Gastrocnemius medialis (tissue), 4 donors: ENCODE results near the gene ZP3. TPM values are rescaled to one million over a fixed set of nuclear protein-coding genes. Genes with fewer than 3 reads are reported as not detected.
A peak's percentile ranks its signal among the peaks of the same experiment; 100 is the strongest.
"Not testable (repeated sequence)": the region's sequence is repeated elsewhere in the genome, so short reads cannot be mapped to it uniquely, and the experiment has no call there.

Experiments used
- ATAC-seq, 2 donors: fragments of 150-250 bp; one replicate each; pipeline ENCODE4 v1.9.1; 2016
- DNase-seq, 2 donors: peaks; one replicate each; pipeline ENCODE4 v3.0.0-alpha.2; 2019
- H3K27ac ChIP-seq, 4 donors: fragments of 200-600 bp; sonication (generic); 1 replicate in 1 of 4; 2 replicates in 3 of 4; pipeline ENCODE4 v1.5.1; 2016 to 2018; ENCODE audit warnings: mild to moderate bottlenecking in 2 of 4, moderate library complexity in 1 of 4
- H3K27me3 ChIP-seq, 3 donors: fragments of 200-600 bp; sonication (generic) in 2 of 3; 1 replicate in 1 of 3; 2 replicates in 2 of 3; pipeline versions ENCODE4 v1.5.1 to v1.6.0; 2016 to 2019; ENCODE audit warnings: mild to moderate bottlenecking in 1 of 3, moderate library complexity in 1 of 3
- H3K36me3 ChIP-seq, 2 donors: fragments of 200-600 bp; sonication (generic) in 1 of 2; one replicate each; pipeline ENCODE4 v1.5.1; 2017 to 2018
- H3K4me1 ChIP-seq, 2 donors: fragments of 200-600 bp; sonication (generic) in 1 of 2; one replicate each; pipeline ENCODE4 v1.5.1; 2016 to 2017; ENCODE audit warnings: mild to moderate bottlenecking in 2 of 2
- H3K4me3 ChIP-seq, 4 donors: fragments of 200-600 bp; sonication (generic) in 3 of 4; 1 replicate in 1 of 4; 2 replicates in 3 of 4; pipeline ENCODE4 v1.5.1; 2016 to 2019; ENCODE audit warnings: mild to moderate bottlenecking in 2 of 4
- H3K9me3 ChIP-seq, 3 donors: fragments of 200-600 bp; sonication (generic) in 2 of 3; 1 replicate in 1 of 3; 2 replicates in 2 of 3; pipeline ENCODE4 v1.5.1; 2016 to 2019
- POLR2A ChIP-seq, 2 donors: fragments of 450-650 bp; IDR thresholded peaks; one replicate each; pipeline ENCODE4 v1.6.1; 2017; ENCODE audit warnings: antibody characterized with exemption in 2 of 2, mild to moderate bottlenecking in 2 of 2, moderate library complexity in 2 of 2
- in situ Hi-C, 4 donors: fragments of 200-750 bp; cut with MboI; loops; one replicate each; pipeline versions ENCODE4 v1.15.0 to v1.8.0; 2017; ENCODE audit warnings: low sequenced_read_pairs in 4 of 4
- intact Hi-C: fragments of 100-400 bp; cut with DNase I; formaldehyde crosslinking; loops from one replicate; pipeline ENCODE4 v1.15.1; 2023; ENCODE audit warnings: low total_unique reads
- total RNA-seq, 4 donors: library from RNA; depleted of rRNA; stranded (reverse); fragments of >200 nt; gene quantifications; one replicate each; pipeline versions ENCODE4 v1.1.0 to v1.2.3, GENCODE V29; 2016
- TF ChIP-seq, protein P1 (sequence below), 5 experiments: fragments of 450-650 bp in 3 of 5; fragments of 200-600 bp in 2 of 5; sonication (generic) in 2 of 5; IDR thresholded peaks in 4 of 5; conservative IDR thresholded peaks in 1 of 5; 1 replicate in 4 of 5; 2 replicates in 1 of 5; pipeline ENCODE4 v1.5.1; 2016 to 2019; ENCODE audit warnings: antibody characterized with exemption in 5 of 5, mild to moderate bottlenecking in 3 of 5, moderate library complexity in 3 of 5

The ZP3 gene
- total RNA-seq, 4 donors from 2014 or later, result 1.1 TPM; not detected in 3

DNA sequence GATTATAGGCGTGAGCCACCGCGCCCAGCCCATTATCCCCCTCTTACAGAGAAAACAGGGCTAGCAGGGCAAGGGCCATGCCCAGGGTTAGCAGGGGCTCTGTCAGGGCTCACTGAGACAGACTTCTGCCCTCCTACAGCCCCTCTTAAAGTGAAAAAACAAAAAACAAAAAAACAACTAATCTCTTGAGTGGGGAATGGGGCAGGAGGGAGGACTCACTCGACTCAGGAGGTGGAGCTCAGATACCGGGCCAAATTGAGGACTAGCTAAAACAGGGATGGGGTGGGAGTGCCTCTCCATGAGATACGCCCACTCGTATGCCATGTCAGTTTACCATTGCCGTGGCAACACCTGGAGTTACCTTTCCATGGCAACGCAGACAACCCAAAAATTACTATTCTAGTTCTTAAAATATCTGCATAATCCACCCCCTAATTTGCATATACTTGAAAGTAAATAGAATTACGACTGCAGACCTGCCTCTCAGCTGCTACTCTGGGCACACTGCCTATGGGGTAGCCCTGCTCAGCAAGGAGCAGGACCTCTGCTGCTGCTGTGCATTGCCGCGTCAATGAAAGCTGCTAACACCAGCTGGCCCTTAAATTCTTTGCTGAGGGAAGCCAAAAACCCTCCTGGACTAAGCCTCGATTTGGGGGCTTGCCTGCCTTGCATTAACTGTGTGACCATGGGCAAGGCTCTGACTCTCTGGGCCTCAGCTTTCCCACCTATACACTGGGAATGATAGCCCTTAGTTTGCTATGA lies 28.6 kb upstream of the ZP3 start:
- no peak overlapping the region for H3K27ac ChIP-seq
- TF ChIP-seq, protein P1, sequence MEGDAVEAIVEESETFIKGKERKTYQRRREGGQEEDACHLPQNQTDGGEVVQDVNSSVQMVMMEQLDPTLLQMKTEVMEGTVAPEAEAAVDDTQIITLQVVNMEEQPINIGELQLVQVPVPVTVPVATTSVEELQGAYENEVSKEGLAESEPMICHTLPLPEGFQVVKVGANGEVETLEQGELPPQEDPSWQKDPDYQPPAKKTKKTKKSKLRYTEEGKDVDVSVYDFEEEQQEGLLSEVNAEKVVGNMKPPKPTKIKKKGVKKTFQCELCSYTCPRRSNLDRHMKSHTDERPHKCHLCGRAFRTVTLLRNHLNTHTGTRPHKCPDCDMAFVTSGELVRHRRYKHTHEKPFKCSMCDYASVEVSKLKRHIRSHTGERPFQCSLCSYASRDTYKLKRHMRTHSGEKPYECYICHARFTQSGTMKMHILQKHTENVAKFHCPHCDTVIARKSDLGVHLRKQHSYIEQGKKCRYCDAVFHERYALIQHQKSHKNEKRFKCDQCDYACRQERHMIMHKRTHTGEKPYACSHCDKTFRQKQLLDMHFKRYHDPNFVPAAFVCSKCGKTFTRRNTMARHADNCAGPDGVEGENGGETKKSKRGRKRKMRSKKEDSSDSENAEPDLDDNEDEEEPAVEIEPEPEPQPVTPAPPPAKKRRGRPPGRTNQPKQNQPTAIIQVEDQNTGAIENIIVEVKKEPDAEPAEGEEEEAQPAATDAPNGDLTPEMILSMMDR (IDR thresholded peaks at IDR 0.05 in 4 of 5, conservative IDR thresholded peaks at IDR 0.05 in 1 of 5), result no peak
- no peak for TF ChIP-seq POLR2A (IDR thresholded peaks at IDR 0.05)
- ATAC-seq (no peak), DNase-seq (no peak)
- no peaks in the 10 kb centered on the region for H3K27me3 ChIP-seq
- peaks cover 12 to 15% of the 10 kb centered on the region in 2 donors for H3K4me1 ChIP-seq
- intact Hi-C loops (no loop called here), in situ Hi-C loops (no loop called here)
- H3K4me3 ChIP-seq, result no peak overlapping the region
- H3K36me3 ChIP-seq, result no peaks in the 10 kb centered on the region
- no peaks in the 10 kb centered on the region for H3K9me3 ChIP-seq

DNA sequence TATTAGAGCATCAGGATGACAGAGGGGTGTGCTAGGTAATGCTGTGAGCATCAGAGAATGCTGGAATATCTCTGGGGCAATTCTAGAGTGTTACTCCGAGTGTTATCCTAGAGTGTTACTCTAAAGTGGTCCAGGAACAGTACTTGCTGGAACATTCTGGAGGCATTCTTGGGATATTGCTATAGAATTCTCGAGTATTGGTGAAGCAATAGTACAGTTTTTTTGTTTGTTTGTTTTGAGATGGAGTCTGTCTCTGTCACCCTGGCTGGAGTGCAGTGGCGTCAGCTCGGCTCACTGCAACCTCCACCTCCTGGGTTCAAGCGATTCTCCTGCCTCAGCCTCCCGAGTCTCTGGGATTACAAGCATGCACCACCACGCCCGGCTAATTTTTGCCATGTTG lies 27.9 kb upstream of the ZP3 start:
- ATAC-seq, result no peak
- H3K4me3 ChIP-seq, result peak overlapping the region in 3 of 4 donors; percentile 53 to 65 (median 53)
- TF ChIP-seq, protein P1 (IDR thresholded peaks at IDR 0.05 in 4 of 5, conservative IDR thresholded peaks at IDR 0.05 in 1 of 5), result no peak
- TF ChIP-seq POLR2A (IDR thresholded peaks at IDR 0.05), result no peak

DNA sequence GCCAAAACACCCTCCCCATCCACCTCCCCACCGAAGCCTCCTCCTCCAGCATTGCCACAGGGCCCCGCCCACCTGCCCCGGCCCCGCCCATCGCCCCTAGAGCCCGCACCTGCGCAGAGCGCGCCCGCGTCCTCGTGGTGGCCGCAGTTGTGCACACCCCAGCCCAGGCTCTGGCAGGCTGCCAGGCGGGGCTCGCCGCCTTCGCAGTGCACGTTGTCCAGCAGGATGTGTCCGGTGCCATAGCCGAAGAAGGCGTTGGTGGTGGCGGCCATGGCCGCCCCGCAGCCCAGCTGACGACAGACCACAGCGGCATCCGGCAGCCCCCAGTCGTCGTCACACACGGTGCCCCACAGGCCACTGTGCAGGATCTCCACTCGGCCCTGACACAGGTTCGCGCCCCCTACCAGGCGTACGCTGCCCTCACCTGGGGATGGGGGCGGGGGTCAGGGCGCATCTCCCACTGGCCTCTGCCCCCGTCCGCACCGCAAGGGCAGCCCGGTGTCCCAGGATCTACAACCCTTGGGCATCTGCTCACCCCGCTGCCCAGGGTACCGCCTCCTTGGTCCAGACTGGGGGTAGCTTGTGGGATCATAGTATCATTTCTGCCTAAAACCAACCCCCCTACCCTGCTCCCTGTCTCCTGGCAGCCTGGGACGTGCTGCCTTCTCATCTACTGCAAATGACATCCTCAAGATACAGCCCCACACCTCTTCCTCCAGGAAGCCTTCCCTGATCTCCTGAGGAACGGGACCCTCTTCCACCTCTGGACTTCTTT lies 27.2 kb upstream of the ZP3 start:
- Histone ChIP-seq H3K27ac (no peak overlapping the region), H3K4me1 (peaks cover 9 to 11% of the 10 kb centered on the region in 2 donors), H3K4me3 (peak overlapping the region; percentile 53 to 73 (median 59)), H3K27me3 (no peaks in the 10 kb centered on the region), H3K9me3 (no peaks in the 10 kb centered on the region), H3K36me3 (no peaks in the 10 kb centered on the region)
- ATAC-seq (no peak), DNase-seq (peak; percentile 40 to 70)
- in situ Hi-C loops, result no loop called here
- intact Hi-C loops, result no loop called here
- TF ChIP-seq, protein P1 (IDR thresholded peaks at IDR 0.05 in 4 of 5, conservative IDR thresholded peaks at IDR 0.05 in 1 of 5), result no peak
- TF ChIP-seq POLR2A (IDR thresholded peaks at IDR 0.05), result no peak

More for the DNA sequence above, 27.9 kb upstream of the ZP3 start:
- H3K9me3 ChIP-seq, result no peaks in the 10 kb centered on the region
- intact Hi-C loops, result no loop called here
- peaks cover 12 to 15% of the 10 kb centered on the region in 2 donors for H3K4me1 ChIP-seq
- DNase-seq, result no peak
- no peak overlapping the region for H3K27ac ChIP-seq
- H3K27me3 ChIP-seq, result no peaks in the 10 kb centered on the region
- in situ Hi-C loops, result no loop called here
- H3K36me3 ChIP-seq, result no peaks in the 10 kb centered on the region

DNA sequence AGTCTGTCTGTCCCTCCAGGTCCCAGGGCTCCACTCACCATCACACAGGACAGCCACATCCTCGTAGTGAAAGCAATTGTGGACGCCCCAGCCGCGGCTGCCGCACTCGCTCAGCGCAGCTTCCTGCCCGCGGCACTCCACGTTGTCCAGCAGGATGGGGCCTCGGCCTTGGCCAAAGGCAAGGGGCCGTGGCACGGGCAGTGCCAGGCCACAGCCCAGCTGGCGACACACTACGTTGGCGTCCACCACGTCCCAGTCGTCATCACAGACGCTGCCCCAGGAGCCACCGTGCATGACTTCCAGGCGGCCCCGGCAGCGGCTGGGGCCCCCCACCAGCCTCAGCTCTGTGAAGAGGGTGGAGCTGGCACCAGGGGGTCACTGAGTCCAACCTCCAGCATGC lies 24.5 kb upstream of the ZP3 start:
- no peak for TF ChIP-seq POLR2A (IDR thresholded peaks at IDR 0.05)
- TF ChIP-seq, protein P1 (IDR thresholded peaks at IDR 0.05 in 4 of 5, conservative IDR thresholded peaks at IDR 0.05 in 1 of 5), result no peak
- Histone ChIP-seq H3K4me3 (no peak overlapping the region), H3K27ac (no peak overlapping the region), H3K27me3 (no peaks in the 10 kb centered on the region), H3K9me3 (no peaks in the 10 kb centered on the region), H3K36me3 (no peaks in the 10 kb centered on the region), H3K4me1 (peaks cover 7 to 8% of the 10 kb centered on the region in 2 donors)
- intact Hi-C loops (no loop called here), in situ Hi-C loops (loop anchor here in 1 of 4 donors (25.0 kb wide), 1 partner anchor 213 kb away; no protein-coding TSS in a partner anchor)
- DNase-seq (no peak), ATAC-seq (no peak)

DNA sequence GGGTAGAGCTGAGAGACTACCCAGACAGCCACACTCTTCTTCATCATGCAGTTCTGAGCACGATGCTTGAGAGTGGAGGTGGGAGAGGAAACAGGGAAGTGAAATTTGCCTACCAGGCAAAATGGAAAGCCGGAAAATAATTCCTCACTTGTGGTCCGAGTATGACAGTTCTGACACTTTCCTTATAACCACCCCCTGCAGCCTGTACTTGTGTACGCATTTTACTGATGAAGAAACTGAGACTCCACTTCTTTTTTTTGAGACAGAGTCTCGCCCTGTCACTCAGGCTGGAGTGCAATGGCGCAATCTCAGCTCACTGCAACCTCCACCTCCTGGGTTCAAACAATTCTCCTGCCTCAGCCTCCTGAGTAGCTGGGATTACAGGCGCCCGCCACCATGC lies 21.7 kb upstream of the ZP3 start:
- H3K27ac ChIP-seq, intact Hi-C loops, DNase-seq, ATAC-seq, H3K4me3 ChIP-seq, H3K36me3 ChIP-seq, H3K27me3 ChIP-seq, H3K9me3 ChIP-seq, H3K4me1 ChIP-seq: not testable (repeated sequence)
- in situ Hi-C loops, result loop anchor here in 1 of 4 donors (25.0 kb wide), 1 partner anchor 216 kb away; no protein-coding TSS in a partner anchor
